Stimulated activated CD4-positive, alpha-beta T cell treated with anti-CD3 and anti-CD28 coated beads, Interleukin-2, amount 100 ng/mL, for 4 hours (primary cell): ENCODE measurements around the gene SNRNP48.

Source experiments
- DNase-seq: peaks from one replicate; pipeline ENCODE4 v3.0.0-alpha.2; 2020; ENCODE audit warnings: low read depth

Gene SNRNP48, protein sequence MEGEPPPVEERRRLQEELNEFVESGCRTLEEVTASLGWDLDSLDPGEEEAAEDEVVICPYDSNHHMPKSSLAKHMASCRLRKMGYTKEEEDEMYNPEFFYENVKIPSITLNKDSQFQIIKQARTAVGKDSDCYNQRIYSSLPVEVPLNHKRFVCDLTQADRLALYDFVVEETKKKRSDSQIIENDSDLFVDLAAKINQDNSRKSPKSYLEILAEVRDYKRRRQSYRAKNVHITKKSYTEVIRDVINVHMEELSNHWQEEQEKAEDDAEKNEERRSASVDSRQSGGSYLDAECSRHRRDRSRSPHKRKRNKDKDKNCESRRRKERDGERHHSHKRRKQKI

DNA sequence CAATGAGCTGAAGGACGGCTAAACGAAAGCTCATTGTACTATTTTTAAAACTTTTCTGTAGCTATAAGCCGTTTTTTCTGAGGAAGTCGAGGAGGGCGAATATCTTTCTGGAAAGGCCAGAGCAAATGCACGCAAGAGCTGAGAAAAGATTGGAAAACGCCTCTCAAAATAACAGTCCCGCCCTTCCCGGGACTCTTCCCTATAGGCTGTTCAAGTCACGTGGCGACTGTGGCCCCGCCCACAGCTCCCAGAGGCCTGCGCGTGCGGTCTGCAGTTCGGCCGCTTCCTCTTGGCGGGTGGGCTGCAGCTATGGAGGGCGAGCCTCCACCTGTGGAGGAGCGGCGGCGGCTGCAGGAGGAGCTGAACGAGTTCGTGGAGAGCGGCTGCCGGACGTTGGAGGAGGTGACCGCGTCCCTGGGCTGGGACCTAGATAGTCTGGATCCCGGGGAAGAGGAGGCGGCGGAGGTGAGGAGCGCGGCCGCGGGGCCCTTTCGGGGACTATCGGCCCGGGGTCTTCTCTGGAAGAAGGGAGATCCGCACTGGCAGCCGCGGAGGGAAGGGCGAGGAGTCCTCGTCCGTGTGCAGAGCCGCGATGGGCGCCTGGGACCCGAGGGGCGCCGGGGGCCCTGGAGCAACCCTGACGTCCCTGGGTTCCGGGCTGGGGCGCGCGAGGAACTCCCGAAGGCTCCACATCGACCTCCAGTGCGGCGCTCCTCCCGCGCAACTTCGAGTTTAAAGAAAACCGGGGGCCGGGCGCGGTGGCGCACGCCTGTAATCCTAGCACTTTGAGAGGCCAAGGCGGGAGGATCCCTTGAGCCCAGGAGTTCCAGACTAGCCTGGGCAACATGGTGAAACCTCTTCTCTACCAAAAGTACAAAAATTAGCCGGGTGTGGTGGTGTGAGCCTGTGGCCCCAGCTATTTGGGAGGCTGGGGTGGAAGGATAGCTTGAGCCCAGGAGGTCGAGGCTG, at the start of gene SNRNP48:
Gene SNRNP48 (plus strand): TSS at position 250 of the 969 bp plus-strand sequence. CDS start 60 bp downstream, at position 310.
- DNase-seq: peak; percentile 84

DNA sequence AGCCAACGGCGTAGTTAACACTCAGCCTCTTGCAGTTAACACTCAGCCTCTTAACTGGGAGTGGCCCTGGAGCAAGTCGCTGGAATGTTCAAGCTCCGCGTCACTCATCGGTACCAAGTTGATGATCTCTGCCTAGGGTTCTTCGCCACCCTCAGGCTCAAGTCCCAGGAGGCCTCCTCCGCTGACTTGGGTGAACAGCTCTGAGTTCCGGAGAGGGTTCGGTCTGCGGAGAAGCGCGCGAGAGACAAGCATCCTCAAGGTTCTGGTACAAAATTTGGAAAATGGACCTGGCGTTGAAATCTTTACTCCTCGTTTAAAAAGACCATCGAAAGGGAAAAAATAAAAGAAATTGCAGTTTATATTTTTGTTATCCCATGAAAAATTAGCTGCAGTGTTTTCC, 49.4 kb upstream of the SNRNP48 start:
- DNase-seq: no peak

DNA sequence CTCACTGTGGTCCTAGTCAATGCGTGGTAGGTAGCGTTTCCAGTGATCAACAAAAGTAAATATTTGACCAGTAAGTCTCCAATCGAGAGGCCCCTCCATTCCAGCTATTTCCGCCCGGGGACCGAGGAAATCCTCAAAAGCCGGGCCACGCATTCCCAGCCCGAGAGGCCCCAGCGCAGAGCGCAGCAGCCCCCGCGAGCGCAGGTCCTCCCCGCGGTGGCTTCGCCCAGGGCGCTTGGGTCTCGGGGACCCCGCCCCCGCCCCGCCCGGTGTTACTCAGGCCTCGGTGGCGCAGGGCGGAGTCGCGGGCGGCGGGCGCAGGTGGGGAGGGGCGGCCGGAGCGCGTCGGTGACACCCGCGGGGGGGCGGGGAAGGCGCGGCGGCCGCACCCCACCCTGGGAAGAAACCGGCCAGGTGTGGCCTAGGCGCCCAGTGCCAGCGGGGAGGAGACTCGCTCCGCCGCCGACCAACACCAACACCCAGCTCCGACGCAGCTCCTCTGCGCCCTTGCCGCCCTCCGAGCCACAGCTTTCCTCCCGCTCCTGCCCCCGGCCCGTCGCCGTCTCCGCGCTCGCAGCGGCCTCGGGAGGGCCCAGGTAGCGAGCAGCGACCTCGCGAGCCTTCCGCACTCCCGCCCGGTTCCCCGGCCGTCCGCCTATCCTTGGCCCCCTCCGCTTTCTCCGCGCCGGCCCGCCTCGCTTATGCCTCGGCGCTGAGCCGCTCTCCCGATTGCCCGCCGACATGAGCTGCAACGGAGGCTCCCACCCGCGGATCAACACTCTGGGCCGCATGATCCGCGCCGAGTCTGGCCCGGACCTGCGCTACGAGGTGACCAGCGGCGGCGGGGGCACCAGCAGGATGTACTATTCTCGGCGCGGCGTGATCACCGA, 48.6 kb upstream of the SNRNP48 start, which contains the start of gene DSP:
Gene DSP (plus strand): TSS at position 497 of the 890 bp plus-strand sequence. CDS start 245 bp downstream, at position 742.
- peak; percentile 22 for DNase-seq

DNA sequence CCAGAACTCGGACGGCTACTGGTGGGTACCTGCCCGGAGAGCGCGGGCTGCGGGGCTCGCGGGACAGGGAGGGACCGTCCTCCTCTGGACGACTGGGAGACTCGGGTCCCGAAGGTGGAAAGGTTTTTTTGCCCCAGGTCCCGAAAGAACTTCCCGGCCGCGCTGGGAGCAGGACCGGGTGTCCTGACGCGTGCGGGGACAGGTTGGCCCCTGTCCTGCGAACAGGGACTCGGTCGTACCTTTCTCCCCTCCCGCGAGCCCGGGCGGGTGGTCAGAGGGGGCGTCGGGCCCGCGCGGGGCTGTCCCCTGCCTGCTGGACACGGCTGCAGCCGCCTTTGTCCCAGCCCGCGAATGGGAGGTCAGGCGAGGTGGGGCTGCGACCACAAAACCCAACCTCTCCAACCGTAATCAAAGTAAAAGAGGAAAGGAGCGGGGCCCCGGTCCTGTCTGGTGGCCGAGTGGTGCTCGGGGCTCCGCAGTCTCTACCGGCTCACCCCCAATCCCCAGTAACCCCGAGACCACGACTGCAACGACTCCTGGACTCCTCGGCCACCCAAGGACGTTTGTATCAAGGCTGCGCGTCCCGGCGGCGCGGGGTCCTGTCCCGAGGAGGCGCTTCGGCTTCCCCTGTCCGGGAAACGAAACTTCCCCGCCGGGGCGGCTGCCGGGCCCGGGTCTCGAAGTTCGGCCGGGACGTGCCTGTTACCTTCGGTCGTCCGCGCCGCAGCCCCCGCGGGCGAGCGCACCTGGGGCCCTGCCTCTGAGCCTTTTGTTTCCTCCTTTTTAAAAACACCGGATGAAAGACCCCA, 47.7 kb upstream of the SNRNP48 start:
- DNase-seq: no peak

DNA sequence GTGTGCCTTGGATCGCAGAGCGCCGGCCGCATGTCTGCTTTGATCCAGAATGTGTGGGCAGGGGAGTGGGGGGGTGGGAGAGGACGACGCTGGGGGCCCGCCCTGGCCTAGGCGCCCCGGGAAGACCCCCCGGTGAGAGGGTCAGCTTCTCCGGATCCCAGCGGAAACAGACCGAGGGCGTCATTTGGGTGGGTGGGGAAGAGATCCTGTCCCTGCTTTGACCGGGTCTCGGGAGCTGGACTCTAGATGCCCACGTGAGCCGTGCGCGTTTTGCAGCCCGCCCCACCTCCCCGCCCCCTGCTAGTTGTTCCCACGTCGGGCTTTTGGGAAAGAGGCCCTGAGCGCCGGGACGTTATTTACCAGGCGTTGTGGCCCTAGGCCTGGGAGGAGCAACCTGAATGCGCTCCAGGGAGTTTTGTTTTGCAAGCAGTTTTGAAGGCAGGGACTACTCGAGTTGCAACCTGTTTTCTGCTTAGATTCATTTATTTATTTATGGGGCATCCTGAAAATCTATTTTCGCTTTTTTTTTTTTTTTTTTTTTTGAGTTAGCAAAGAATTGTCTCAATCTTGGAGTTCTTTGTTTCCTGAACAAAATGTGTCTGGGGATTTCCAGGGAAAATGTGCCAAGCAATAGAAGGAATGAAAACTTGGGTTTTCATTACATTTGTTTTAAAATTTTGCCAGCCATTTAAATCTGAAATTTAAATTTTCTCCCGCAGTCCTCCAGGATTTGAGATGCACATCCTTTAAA, 46.9 kb upstream of the SNRNP48 start:
- DNase-seq: no peak

DNA sequence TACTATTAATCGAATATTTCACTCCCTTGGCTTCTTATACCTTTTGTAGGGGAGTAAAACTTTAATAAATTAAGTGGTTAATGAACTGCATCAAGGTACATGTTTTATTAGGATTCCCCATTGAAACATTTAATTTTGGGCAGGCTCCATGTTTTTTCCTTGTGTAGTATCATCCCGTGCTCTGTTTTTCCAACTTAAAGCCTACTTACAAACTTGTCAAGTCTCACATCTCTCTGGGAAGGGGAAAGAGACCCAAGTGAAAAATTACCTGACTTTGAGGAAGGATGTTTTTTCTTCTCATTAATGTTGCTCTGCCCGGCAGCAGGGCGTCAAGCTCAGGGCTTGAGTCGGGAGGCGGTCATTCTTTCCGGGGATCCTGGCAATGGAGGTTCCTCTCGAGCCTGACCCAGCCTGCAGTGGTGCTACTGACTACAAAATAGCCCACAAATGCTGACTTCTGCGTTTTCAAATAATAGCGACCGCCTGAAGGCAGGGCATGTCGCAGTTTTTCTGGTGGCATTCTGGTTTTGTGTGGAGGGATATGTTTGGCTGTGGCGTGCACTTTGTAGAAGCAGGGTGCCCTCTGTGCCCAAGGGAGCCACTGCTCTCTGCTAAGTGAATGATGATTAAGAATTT, 46.1 kb upstream of the SNRNP48 start:
- no peak for DNase-seq

DNA sequence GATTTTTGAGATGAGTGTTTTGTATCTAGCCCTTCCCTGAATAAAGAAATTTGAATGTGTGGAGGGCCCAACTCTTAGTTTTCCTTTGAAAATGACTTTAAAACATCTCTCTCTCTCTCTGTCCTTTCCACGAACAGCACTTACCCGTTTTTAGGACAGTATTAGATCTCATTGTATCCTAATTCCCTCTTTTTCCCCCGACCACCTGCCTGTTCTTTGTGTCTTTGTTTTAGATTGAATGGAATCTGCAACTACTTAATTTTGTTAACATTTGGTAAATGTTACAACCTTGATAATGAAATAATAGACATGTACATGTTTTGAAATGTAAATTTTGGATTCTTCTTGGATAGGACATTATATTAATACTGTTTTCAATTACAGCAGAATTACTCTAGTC, 45.4 kb upstream of the SNRNP48 start:
- DNase-seq: no peak

DNA sequence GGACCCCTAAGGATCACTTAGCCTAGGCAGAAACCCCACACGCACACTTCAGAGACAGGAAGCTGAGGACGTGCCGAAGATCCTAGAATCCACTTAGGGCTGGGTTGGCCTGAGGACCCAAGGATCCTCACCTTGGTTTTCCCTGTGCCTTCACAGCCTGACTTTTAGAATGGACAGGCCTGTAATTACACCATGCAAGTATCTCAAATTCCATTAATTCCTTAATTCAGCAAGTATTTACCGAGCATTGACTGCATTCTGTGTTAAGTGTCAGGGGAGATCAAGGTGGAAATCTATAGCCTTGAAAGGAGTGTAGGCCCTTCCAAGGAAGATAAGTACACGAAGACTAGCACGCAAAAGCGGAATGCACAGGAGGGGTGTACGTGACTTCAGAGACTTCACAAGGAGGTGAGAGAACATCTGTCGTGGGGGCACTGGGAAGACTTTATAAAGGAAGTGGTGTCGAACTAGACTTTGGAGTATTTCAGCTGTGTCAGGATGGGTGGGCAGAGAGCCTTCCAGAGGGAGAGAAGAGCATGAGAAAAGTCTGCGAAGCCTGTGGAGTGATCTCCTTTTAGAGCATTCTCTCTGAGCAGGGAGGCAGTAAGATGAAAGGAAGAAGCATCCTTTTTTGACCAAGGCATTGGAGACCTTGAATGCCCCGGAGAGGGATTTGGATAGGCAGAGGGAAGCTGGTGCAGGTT, 44.5 kb upstream of the SNRNP48 start:
- no peak for DNase-seq

DNA sequence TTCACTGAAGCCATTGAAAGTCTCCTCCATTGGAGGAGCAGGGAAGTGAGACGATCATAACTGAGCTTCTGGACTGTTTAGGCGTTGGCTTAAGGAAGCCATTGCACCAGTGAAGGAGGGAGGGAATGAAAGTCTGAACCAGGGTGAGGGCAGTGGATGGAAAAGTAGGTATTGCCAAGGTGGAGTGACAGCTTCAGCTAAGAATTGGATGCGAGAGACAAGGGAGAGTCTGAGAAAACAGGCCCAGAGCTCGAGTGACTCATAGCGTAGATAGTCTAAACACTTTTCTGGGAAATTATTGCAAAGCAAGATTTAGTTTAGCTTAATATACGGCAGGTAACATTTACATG, 44.0 kb upstream of the SNRNP48 start:
- DNase-seq: no peak

DNA sequence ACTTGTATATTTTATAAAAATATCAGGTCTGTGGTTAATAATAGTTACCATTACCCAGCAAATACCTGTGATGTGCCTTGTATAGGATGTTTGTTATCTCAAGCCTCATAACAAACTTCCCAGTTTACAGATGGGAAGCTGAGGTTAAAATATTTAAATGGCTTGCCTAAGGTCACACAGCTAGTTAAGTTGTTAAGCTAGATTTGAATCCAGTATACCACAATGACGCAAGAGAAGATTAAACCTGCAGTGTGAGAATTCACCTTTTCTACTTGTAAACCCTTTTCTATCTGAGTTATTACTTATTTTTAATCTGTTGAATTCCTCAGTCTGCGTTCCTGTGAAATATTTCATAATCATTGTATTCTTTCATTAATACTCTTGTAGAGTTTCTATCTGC, 43.6 kb upstream of the SNRNP48 start:
- DNase-seq: no peak

DNA sequence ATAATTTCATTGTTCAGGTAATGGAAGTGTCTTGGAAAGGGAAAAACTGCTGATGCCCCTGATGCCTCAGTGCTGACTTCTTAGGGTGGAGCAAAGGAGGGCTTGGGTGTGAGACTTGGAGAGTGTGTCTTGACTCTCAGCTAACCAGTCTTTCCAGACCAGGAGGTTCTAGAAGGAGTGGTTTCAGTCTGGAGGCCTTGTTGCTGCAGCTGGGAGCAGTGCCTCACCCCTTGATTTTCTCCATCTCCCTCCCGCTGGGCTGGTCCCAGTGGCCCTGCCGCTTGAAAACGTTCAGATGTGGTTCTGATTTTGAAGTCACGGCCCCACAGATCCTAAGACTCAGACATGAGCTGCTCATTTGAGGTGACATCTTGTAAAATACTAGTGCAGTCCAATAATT, 43.1 kb upstream of the SNRNP48 start:
- no peak for DNase-seq

DNA sequence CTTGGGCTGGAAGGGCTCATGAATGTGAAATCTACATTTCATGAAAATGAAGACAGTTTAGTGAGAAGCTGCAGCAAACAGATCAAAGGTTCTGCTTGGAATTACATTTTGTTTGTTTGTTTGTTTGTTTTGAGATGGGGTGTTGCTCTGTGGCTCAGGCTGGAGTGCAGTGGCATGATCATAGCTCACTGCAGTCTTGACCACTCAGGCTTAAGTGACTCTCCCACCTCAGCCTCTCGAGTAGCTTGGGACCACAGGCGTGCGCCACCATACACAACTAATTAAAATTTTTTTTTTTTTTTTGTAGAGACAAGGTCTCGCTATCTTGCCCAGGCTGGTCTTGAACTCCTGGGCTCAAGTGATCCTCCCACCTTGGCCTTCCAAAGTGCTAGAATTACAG, 42.7 kb upstream of the SNRNP48 start:
- DNase-seq: no peak

DNA sequence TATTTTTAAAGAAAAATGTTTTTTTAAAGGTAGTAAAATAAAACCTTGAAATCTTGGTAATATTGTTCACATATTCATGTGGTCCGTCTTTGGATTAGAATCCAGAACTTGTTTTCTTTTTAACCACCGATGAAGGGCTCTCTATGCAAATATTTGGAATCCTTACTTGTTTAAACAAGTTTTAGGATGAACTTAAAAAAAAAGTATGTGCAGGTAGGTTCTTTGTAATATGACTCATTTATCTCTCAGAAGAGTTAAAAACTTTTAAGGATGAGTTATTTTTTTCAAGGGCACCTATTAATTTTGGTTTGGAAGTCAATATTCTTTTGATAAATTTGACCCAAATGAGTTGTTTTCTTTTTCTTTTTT, 39.6 kb upstream of the SNRNP48 start:
- DNase-seq: no peak

DNA sequence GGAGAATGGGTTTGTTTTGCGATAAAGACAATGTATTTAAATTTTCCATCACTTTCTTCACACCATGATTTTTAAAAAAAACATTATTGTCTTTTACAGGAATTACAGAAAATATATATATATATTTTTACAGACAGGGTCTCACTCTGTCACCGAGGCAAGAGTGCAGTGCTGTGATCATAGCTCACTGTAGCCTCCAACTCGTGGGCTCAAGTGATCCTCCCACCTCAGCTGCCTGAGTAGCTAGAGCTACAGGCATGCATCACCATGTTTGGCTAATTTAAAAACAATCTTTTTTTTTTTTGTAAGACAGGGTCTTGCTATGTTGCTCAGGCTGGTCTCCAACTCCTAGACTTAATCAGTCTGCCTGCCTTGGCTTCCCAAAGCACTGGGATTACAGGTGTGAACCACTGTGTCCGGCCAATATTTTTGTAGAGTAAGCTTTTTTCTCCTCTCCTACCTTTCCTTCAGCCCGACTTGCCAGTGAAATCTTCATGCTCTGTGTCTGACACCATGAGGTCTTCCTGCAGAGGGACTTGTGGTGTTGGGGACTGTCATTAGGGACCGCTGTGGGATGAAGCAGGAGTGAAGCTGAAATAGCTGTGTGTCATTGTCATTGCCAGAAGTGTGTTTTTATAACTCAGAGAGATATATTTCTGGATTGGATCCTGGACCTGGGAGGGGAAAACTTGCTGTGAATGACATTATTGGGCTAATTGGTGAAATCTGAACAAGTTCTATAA, 35.3 kb upstream of the SNRNP48 start:
- DNase-seq: no peak

DNA sequence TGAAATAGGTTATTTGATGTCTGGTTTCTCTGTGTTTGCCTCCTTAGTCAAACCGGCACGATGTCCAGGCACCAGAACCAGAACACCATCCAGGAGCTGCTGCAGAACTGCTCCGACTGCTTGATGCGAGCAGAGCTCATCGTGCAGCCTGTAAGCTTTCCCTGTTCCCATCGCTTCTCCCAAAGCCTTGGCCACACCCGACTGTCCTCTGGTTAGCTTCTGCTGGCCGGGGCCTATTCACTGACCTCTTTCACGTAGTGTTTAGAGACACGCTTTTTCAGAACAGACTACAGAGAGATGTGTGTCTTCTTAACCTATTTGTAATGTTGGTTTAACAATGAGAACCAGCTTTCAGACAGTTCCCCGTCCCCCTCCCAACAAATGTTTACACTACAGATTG, 34.3 kb upstream of the SNRNP48 start:
- DNase-seq: no peak

DNA sequence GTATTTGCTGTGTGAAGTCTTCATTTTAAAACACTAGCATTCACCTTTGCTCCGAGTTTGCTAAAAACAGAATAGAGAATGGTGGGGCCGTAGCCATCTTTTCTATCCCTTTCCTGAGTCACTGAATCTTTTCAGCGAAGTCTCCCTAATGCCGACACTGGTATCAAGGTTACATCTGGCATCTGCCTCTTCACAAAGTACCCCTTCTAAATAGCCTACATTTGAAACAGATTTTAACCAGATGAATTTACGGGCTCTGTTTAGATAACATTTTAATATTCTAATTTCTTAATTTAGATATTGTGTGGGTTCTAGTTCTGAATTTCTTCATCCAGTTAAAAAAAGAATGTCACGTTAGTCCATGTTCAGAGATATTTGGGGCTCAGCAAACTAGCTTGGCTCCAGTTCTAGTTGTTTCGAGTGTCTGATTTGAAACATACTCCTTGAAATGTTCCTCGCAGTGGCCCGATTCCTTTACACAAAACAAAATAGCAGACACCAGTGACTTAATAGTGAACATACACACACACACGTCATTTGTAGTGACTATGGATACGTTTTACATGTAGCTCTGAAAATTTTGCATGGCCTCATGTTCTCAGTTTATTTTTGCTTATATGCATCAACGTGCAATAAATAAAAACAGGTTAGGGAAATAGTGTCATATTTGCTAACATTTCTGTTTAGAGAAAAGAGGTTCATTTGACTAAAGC, 33.4 kb upstream of the SNRNP48 start:
- DNase-seq: no peak

DNA sequence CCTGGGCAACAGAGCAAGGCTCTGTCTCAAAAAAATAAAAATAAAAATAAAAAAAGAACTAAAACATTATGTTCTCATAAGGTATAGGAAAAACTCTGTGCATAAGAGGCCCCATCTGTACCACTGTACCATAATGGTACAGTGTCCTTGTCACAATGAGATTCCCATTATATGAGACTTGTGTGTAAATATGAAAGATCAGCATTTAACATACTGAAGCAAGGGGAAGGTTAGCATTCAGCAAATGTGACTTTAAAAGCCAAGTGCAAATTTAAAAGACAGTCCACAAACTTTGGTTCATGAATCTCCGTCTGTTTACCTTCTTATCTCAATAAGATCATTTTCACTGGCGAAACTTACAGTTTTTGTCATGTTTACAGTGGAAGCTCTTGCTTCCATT, 32.3 kb upstream of the SNRNP48 start:
- DNase-seq: no peak

DNA sequence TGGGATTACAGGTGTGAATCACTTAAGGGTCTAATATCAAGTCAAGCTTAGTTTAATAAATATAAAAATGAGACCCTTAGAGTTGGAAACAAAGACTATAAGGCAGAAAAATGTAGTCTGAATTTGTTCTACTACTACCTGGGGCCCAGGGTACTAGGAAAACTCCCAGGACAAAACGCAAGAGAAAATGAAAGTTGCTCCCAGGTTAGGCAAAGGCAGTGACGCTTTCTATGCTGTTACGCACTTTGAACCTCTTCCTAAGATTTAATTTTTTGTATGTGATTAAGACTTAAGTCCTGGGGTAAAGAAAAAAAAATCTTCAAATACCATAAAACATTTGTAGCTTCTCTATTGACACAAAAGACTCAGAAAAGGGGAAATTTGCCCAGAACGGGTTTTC, 31.2 kb upstream of the SNRNP48 start:
- no peak for DNase-seq
